Hindlimb muscle (tissue), 1 donor: ENCODE results near the gene RRP9. TPM values are rescaled to one million over a fixed set of nuclear protein-coding genes. Genes with fewer than 3 reads are reported as not detected.
"Not testable (repeated sequence)": the region's sequence is repeated elsewhere in the genome, so short reads cannot be mapped to it uniquely, and the experiment has no call there.

Experiments used
- DNase-seq: peaks from one replicate; pipeline ENCODE4 v3.0.0-alpha.2; 2013
- polyA plus RNA-seq: library from polyadenylated mRNA; unstranded; fragments of 120-200 nt; gene quantifications from one replicate; pipeline ENCODE4 v1.2.1, GENCODE V29; 2013; ENCODE audit not compliant: insufficient read length

The RRP9 gene
- 15.9 TPM for polyA plus RNA-seq

GRCh38 chr3:51941798-51942602 lies at the start of gene RRP9, which contains the start of gene PARP3:
Gene RRP9 (minus strand): TSS chr3:51941904. CDS start chr3:51941867, 37 bp downstream.
Gene PARP3 (plus strand): TSS chr3:51942363. CDS start chr3:51943356, 993 bp downstream.
- DNase-seq: peak; percentile 100

- not testable (repeated sequence) for DNase-seq
These were observed 48.8 kb upstream of the RRP9 start for GRCh38 chr3:51990501-51990971.

- DNase-seq: no peak
These were observed 46.8 kb upstream of the RRP9 start for GRCh38 chr3:51988286-51989146.

- DNase-seq: no peak
These were observed 45.9 kb upstream of the RRP9 start for GRCh38 chr3:51987568-51987967.

- no peak for DNase-seq
These were observed 44.6 kb upstream of the RRP9 start for GRCh38 chr3:51986010-51986947.

GRCh38 chr3:51985063-51985462 lies 43.4 kb upstream of the RRP9 start:
- DNase-seq: no peak

- DNase-seq: no peak
These were observed 42.6 kb upstream of the RRP9 start for GRCh38 chr3:51984269-51984647.

GRCh38 chr3:51983578-51984268 lies 42.0 kb upstream of the RRP9 start:
- DNase-seq: no peak

GRCh38 chr3:51982838-51983577 lies 41.3 kb upstream of the RRP9 start, which contains the start of gene ACY1:
Gene ACY1 (plus strand): TSS chr3:51983535. CDS start chr3:51984065, 530 bp downstream.
- peak; percentile 94 for DNase-seq

- DNase-seq: no peak
These were observed 40.7 kb upstream of the RRP9 start for GRCh38 chr3:51982352-51982837.

GRCh38 chr3:51980253-51980652 lies 38.5 kb upstream of the RRP9 start:
- DNase-seq: no peak

- no peak for DNase-seq
These were observed 36.4 kb upstream of the RRP9 start for GRCh38 chr3:51978143-51978502.

- DNase-seq: no peak
These were observed 35.9 kb upstream of the RRP9 start for GRCh38 chr3:51977446-51978142.

GRCh38 chr3:51975852-51976549 lies 34.3 kb upstream of the RRP9 start:
- DNase-seq: peak; percentile 69

GRCh38 chr3:51974963-51975851 lies 33.5 kb upstream of the RRP9 start, which contains the start of gene ABHD14A:
Gene ABHD14A (plus strand): TSS chr3:51975064. CDS start chr3:51975136, 72 bp downstream.
- DNase-seq: peak; percentile 85

- DNase-seq: no peak
These were observed 32.7 kb upstream of the RRP9 start for GRCh38 chr3:51974277-51974962.

- no peak for DNase-seq
These were observed 29.6 kb upstream of the RRP9 start for GRCh38 chr3:51971350-51971749.
